Fibroblast of the aortic adventitia (primary cell): ENCODE results near the gene TMEM51. TPM values are rescaled to one million over a fixed set of nuclear protein-coding genes. Genes with fewer than 3 reads are reported as not detected.

Experiments
- DNase-seq: peaks from one replicate; pipeline ENCODE4 v3.0.0-alpha.2; 2010; ENCODE audit warnings: low read depth
- H3K4me3 ChIP-seq: 2 replicates; pipeline ENCODE4 v1.5.1; 2011; ENCODE audit warnings: low read depth, mild to moderate bottlenecking, control low read depth, low read length, moderate library complexity
- total RNA-seq: library from RNA; depleted of rRNA; stranded (reverse); fragments of >200 nt; gene quantifications from 2 replicates; pipeline ENCODE4 v1.2.3, GENCODE V29; 2012; ENCODE audit warnings: low replicate concordance
- TF ChIP-seq, protein P1 (sequence below): IDR thresholded peaks from 2 replicates; pipeline ENCODE4 v1.5.1; 2011; ENCODE audit warnings: mild to moderate bottlenecking, low read length, control low read depth, inconsistent platforms; ENCODE audit not compliant: insufficient read depth

The TMEM51 gene
- total RNA-seq, 1 donor = 1.4 TPM

GRCh38 chr1:15117671-15118325 lies 35.7 kb upstream of the TMEM51 start:
- H3K4me3 ChIP-seq = no peak overlapping the region
- TF ChIP-seq, protein P1, sequence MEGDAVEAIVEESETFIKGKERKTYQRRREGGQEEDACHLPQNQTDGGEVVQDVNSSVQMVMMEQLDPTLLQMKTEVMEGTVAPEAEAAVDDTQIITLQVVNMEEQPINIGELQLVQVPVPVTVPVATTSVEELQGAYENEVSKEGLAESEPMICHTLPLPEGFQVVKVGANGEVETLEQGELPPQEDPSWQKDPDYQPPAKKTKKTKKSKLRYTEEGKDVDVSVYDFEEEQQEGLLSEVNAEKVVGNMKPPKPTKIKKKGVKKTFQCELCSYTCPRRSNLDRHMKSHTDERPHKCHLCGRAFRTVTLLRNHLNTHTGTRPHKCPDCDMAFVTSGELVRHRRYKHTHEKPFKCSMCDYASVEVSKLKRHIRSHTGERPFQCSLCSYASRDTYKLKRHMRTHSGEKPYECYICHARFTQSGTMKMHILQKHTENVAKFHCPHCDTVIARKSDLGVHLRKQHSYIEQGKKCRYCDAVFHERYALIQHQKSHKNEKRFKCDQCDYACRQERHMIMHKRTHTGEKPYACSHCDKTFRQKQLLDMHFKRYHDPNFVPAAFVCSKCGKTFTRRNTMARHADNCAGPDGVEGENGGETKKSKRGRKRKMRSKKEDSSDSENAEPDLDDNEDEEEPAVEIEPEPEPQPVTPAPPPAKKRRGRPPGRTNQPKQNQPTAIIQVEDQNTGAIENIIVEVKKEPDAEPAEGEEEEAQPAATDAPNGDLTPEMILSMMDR = no peak
- no peak for DNase-seq

DNA sequence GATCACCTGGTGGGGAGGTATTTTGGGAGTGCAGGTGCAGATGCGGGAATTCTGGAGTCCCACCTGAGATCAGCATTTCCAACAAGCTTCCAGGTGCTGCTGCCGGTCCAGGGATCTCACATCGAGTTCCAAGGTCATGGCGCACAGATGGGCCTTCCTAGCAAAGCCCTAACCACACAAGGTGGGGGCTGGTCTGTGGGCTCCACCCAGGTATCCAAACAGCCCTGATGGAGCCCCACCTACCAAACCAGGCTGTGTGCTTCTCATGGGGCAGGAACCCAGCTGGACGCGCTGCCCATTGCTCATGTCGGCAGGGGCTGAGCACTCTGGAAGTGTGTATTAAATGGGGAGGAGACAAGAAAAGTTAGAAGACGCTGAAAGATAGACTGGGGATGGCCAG lies 35.0 kb upstream of the TMEM51 start:
- H3K4me3 ChIP-seq = no peak overlapping the region
- no peak for DNase-seq
- TF ChIP-seq, protein P1 = no peak

DNA sequence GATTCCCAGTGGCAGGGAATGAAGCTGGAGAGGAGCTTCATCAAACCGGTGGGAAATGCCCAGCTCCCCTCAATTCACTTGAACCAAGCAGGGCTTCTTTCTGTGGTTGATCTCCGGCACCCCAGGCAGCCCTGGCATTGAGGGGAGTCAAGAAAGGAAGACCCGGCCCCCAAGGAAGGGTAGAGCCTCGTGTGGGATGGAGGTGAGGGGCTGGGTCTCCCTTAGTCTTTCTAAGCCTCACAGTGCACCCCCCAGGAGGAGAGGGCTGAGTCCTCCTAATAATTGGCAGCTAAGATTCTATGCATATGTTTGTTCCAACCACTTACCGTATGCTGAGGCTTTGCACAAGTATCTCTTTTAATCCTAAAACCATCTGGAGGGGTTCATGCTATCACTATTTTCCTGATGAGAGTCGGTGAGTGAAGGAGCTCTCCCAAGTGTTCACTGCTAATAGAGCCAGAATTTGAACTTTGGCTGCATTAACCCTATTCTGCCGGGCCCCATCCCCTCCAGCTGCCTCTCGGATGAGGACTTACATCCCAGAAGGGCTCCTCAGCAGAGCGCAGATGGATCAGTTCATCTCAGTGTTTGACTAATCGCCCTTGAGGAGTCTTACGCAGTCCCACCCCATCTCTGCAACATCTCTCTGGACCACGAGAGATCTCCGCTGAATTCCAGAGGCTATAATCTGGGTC lies 33.1 kb upstream of the TMEM51 start:
- no peak overlapping the region for H3K4me3 ChIP-seq
- TF ChIP-seq, protein P1 = no peak
- DNase-seq = no peak

- TF ChIP-seq, protein P1 = no peak
- no peak overlapping the region for H3K4me3 ChIP-seq
- no peak for DNase-seq
Observed at GRCh38 chr1:15122331-15122730, 31.2 kb upstream of the TMEM51 start.

DNA sequence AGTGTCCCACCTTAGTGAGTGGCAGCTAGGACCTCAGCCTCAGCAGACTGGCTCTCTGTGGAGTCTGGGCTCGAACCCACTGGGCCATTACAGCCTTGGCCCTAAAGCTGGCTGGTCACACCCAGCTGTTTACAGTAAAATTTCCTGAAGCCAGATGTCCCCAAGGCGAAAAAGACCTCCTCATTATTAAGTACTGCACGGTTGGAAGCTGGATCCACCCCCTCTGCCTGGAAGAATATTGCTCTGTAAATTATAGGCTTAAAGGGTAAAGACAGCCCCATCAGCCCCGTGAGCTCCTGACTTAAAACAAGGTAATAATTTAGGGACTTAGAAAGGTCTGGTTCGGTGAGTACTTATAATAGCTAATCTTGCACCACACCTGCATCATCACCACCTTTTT lies 30.3 kb upstream of the TMEM51 start:
- TF ChIP-seq, protein P1 = no peak
- DNase-seq = no peak

DNA sequence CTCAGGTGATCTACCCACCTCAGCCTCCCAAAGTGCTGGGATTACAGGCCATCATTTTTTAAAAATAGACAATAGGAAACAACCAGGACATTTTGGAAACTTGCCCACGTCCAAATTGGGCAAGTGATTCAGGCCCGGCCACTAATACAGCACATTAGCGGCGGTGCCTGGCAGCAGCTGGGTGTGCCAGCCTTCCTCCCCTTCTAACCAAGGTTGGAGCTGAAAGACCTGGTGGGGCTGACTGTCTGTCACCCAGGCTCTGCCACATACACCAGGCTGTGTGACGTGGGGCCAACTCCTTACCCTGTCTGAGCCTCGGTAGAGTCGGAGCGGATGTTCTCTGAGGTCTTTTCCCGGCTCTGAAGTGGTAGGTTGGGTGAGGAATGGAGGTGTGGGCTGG lies 29.6 kb upstream of the TMEM51 start:
- no peak for DNase-seq
- TF ChIP-seq, protein P1 = no peak
- no peak overlapping the region for H3K4me3 ChIP-seq

More for the DNA sequence above, 30.3 kb upstream of the TMEM51 start:
- H3K4me3 ChIP-seq = no peak overlapping the region
